HFFc6 (cell line): ENCODE data around the gene OR8B8. TPM values are rescaled to one million over a fixed set of nuclear protein-coding genes. Genes with fewer than 3 reads are reported as not detected.

Experiments used
- DNase-seq: peaks from one replicate; pipeline ENCODE4 v3.0.0-alpha.2; 2018
- H3K27ac Mint-ChIP-seq: 2 replicates; pipeline ENCODE4 v1.8.0; 2020; ENCODE audit warnings: mild to moderate bottlenecking, mixed read lengths
- H3K27me3 Mint-ChIP-seq: 2 replicates; pipeline ENCODE4 v1.8.0; 2021; ENCODE audit warnings: mild to moderate bottlenecking, moderate library complexity, mixed read lengths; ENCODE audit not compliant: insufficient read depth
- H3K36me3 Mint-ChIP-seq: 2 replicates; pipeline ENCODE4 v1.8.0; 2021; ENCODE audit warnings: low read depth, mixed read lengths
- H3K4me1 Mint-ChIP-seq: 2 replicates; pipeline ENCODE4 v1.8.0; 2020; ENCODE audit warnings: low read depth, mixed read lengths
- H3K4me3 Mint-ChIP-seq: 2 replicates; pipeline ENCODE4 v1.8.0; 2020; ENCODE audit warnings: mild to moderate bottlenecking, moderate library complexity, mixed read lengths
- H3K9me3 Mint-ChIP-seq: 2 replicates; pipeline ENCODE4 v1.8.0; 2020; ENCODE audit warnings: mild to moderate bottlenecking, mixed read lengths
- CTCF ChIP-seq: fragments of 200-600 bp; sonication (generic); IDR thresholded peaks from 2 replicates; pipeline ENCODE4 v1.5.0; 2021; ENCODE audit warnings: antibody characterized with exemption, mild to moderate bottlenecking
- total RNA-seq, 6 experiments: library from RNA; stranded (reverse); fragmentation: NEBNext Ultra II Directional; extraction: Animal tissue kit (Norgen Biotek cat#: 25700); gene quantifications; 2 replicates in 1 of 6; 3 replicates in 5 of 6; pipeline ENCODE4 v1.2.3, GENCODE V29; 2021

Gene OR8B8
- total RNA-seq, 6 experiments from 2014 or later = not detected

DNA sequence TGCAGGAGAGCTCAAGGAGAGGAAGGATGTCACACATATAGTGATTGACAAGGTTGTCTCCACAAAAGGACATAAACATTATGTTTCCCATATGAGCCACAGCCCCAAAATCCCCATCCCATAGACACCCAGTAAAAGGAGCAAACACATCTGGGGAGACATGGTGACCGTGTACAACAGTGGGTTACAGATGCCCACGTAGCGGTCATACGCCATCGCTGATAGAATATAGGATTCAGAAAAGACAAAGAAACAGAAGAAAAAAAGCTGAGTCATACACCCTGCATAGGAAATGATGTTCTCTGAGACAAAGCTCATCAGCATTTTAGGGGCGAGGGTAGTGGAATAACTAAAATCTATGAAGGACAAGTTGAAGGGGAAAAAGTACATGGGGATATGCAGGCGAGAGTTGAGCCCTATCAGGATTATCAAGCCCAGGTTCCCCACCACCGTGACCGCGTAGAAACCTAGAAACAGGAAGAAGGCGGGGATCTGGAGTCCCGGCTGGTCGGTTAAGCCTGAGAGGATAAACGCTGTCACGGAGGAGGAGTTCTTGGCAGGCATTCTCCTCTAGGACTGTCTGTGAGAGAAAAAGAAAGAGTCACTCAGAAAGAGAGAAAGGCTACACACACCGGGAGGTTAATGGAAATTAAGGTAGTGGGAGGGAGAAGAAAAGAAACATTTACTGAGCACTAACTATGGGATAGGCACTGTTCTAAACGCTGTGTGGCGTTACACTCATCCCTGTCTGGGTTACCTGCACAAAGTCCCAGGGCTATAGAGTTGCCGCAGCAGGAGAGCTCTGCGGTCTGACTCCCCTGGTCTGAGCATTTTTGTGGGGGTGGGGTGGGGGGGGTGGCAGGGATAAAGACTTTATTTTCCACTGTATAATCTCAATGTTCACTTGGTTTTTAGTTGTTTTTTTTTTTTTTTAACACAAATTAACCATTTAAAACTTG is 36.1 kb upstream of the OR8B8 start:
- Mint-ChIP-seq H3K27ac (peak overlapping the region; percentile 83), H3K4me3 (peak overlapping the region; percentile 81), H3K4me1 (peaks cover 39% of the 10 kb centered on the region)

GRCh38 chr11:124479561-124479960 is 34.1 kb upstream of the OR8B8 start:
- no peaks in the 10 kb centered on the region for H3K36me3 Mint-ChIP-seq
- peaks cover 9% of the 10 kb centered on the region; the same call in 1 of the 2 replicates for H3K9me3 Mint-ChIP-seq
- no peak for TF ChIP-seq CTCF
- no peak overlapping the region for H3K27ac Mint-ChIP-seq
- DNase-seq = no peak
- H3K4me1 Mint-ChIP-seq = peaks cover 38% of the 10 kb centered on the region
- no peaks in the 10 kb centered on the region for H3K27me3 Mint-ChIP-seq
- no peak overlapping the region for H3K4me3 Mint-ChIP-seq

More for the DNA sequence above, 36.1 kb upstream of the OR8B8 start:
- H3K9me3 Mint-ChIP-seq = 0 out of 2 replicates have a peak, but pooled peaks cover 5% of the 10 kb centered on the region
- no peak for TF ChIP-seq CTCF
- H3K36me3 Mint-ChIP-seq = no peaks in the 10 kb centered on the region
- DNase-seq = peak; percentile 22
- H3K27me3 Mint-ChIP-seq = no peaks in the 10 kb centered on the region

DNA sequence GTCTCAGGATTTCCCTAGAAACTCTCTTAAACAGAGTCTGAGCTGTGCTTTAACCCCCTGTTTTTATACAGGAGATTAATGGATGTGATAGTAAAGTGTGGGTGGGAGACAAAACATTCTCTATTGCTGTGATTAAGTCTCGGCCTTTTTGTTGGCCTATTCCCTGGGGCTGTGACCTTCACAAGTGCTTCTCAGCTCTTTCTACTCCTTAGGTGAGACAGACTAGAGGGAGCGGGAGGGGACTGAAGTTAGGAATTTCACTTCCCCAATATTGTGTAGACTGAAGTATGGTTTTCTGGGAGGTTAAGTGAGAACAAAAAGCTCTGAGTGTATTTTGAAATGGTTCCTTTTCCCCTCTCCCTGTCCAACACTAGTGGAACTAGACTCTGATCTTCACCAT is 29.8 kb upstream of the OR8B8 start:
- H3K36me3 Mint-ChIP-seq = no peaks in the 10 kb centered on the region
- H3K4me1 Mint-ChIP-seq = no peaks in the 10 kb centered on the region
- H3K4me3 Mint-ChIP-seq = no peak overlapping the region
- H3K27me3 Mint-ChIP-seq = peaks cover 2% of the 10 kb centered on the region; the same call in 1 of the 2 replicates
- H3K27ac Mint-ChIP-seq = no peak overlapping the region
- no peak for TF ChIP-seq CTCF
- no peak for DNase-seq
- peaks cover 4% of the 10 kb centered on the region for H3K9me3 Mint-ChIP-seq

- Mint-ChIP-seq H3K4me1 (no peaks in the 10 kb centered on the region), H3K27me3 (peaks cover 2% of the 10 kb centered on the region; the same call in 1 of the 2 replicates), H3K36me3 (no peaks in the 10 kb centered on the region), H3K9me3 (peaks cover 4% of the 10 kb centered on the region), H3K4me3 (no peak overlapping the region), H3K27ac (no peak overlapping the region)
- DNase-seq = no peak
- TF ChIP-seq CTCF = no peak
Observed at GRCh38 chr11:124474779-124475178, 29.3 kb upstream of the OR8B8 start.

DNA sequence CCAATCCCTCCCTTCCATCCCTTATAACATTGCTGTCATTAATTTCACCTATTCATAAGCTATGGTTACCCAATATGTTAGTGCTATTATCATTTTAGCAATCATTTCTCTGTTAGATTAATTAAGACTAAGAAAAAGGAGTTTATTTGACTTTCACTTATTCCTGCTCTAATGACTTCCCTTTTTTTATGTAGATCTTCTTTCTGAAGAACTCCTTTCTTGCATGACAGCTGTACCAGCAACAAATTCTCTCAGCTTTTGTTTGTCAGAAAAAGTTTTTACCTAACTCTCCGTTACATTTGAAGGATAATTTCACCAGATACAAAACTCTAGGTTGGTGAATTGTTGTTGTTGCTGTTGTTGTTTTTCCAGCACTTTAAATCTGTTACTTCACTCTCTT is 28.6 kb upstream of the OR8B8 start:
- Mint-ChIP-seq H3K4me1 (no peaks in the 10 kb centered on the region), H3K36me3 (no peaks in the 10 kb centered on the region), H3K9me3 (peaks cover 4% of the 10 kb centered on the region), H3K27ac (no peak overlapping the region), H3K27me3 (peaks cover 2% of the 10 kb centered on the region; the same call in 1 of the 2 replicates), H3K4me3 (no peak overlapping the region)
- no peak for TF ChIP-seq CTCF
- no peak for DNase-seq
